NCI-H187 (cell line): ENCODE results near the gene CDC14B.
"Not testable (repeated sequence)": the region's sequence is repeated elsewhere in the genome, so short reads cannot be mapped to it uniquely, and the experiment has no call there.

Source experiments
- DNase-seq, 2 experiments: peaks; one replicate each; lab custom pipeline; 2025; lab: John Stamatoyannopoulos, UW

CDC14B gene

DNA sequence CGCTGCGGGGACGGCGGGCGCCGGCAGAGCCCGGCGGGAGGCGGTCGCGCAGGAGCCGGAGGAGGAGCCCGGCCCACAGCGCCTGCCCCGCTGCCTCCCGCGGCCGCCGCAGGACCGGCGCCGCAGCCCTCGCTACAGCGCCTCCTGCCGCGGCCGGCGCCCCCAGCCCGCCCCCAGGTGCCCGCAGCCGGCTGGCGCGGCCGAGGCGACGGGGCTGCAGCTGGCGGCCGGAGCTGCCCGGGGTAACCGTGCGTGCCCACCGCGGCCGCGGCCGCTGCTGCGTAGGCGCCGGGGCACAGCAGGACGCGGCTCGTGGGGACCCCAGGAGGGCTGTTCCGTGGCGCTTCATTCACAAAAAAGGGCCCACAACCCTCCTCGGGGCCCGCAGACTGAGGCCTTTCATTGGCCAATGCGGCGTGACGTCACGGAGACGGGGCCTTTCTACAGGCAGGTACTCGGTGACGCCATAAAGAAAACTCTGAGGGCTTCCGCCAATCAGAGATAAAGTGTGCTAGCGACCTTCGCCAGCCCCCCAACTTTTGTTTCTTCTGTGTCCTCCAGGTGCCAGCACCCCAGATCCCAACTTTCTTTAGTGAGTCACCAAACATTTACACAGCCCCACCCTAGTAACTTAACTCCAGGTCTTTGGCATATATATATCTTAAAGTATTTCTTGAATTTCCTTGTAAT lies at the start of gene CDC14B:
CDC14B (minus strand) TSS at position 353 of the 690 bp plus-strand sequence. CDS start 465 bp downstream, outside the sequence.
- peak; percentile 7 to 58 for DNase-seq

- DNase-seq: no peak
These were observed 49.4 kb upstream of the CDC14B start for GRCh38 chr9:96668868-96669534.

DNA sequence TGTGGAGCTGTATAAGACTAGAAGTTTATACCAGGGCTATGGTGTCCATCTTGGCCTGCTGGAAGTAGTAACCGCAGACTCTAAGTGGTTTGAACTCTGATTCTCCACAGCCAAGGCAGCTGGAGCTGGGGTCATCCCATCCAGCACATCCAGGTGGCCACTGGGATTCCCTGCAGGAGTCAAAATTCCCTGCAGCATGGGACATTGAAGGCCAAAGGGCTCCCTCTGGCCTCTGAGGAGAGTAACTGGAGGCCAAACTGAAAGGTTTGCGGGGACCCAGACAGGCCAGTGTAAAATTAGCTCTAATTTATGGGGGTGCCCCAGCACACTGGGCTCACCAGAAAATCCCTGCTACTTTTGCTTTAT lies 47.7 kb upstream of the CDC14B start:
- no peak for DNase-seq

DNA sequence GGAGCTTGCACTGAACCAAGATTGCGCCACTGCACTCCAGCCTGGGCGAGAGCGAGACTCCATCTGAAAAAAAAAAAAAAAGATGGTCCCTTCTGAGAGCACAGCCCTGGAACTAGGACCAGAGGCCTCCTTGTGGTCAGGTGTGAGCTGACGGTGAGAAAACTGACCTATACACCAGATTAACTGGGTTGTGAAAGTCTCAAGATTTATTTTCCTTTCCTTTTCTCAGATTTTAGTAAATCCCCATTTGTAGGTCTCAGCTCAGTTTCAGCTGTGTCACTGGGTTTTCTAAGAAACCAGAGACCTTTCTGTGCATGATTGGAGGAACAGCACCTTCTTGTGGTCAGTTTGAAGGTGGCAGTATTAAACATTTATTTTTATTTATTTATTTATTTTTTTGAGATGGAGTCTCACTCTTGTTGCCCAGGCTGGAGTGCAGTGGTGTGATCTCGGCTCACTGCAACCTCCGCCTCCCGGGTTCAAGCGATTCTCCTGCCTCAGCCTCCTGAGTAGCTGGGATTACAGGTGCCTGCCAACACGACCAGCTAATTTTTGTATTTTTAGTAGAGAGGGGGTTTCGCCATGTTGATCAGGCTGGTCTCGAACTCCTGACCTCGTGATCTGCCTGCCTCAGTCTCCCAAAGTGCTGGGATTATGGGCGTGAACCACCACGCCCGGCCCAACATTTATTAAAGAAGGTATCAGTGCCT lies 47.2 kb upstream of the CDC14B start:
- not testable (repeated sequence) for DNase-seq

DNA sequence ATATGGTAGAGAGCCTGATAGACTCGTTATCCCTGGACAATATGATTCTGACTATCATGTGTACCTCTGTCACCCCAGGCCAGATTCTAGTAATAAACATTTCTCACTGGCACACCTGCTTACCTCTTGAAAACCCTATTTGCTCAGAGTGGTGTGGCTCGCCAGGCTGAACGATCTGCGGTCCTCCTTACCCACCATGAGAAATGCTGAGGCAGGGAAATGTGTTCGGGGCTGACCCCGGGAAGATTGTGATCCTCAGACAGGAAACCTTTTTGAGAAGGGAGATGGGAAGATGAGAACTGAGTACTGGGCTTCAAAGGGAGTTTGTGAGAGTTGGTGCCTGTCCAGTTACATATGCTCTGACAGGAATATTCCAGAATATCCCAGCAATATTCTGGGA lies 46.1 kb upstream of the CDC14B start:
- no peak for DNase-seq

GRCh38 chr9:96663506-96664120 lies 44.0 kb upstream of the CDC14B start:
- no peak for DNase-seq

- DNase-seq: no peak
These were observed 42.1 kb upstream of the CDC14B start for GRCh38 chr9:96661711-96662110.

GRCh38 chr9:96660692-96661248 lies 41.1 kb upstream of the CDC14B start:
- no peak for DNase-seq

DNA sequence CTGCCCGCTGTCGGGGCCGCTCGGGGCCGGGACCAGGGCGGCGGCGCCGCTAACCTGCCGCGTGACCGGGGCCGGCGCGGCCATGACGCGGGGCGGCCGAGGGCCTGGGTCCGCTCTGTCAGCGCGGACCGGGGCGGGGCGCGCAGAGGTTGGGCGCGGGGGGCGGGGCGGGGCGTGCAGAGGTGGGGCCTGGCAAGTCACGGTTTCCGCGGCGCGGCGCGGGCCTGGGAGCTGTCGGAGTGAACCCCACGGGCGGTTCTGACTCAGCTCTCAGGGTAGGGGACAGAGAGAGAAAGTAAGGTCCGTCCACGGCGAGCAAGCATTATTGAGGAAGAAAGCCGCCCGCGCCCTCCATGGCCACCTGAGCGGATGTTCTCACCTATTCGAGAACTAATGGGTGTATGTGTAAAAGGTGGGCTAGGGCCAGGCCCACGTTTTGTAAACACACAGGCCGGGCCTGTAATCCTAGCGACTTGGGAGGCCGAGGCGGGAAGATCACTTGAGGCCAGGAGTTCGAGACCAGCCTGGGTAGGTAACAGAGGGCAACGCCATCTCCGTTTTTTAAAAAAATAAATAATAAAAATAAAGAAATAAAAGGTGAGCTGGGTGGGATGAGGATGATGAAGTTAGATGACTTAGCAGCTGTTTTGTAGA lies 35.7 kb upstream of the CDC14B start, which contains the start of gene PRXL2C:
PRXL2C (minus strand) TSS at position 120 of the 654 bp plus-strand sequence; CDS start at position 84, 36 bp downstream.
- DNase-seq: no peak

DNA sequence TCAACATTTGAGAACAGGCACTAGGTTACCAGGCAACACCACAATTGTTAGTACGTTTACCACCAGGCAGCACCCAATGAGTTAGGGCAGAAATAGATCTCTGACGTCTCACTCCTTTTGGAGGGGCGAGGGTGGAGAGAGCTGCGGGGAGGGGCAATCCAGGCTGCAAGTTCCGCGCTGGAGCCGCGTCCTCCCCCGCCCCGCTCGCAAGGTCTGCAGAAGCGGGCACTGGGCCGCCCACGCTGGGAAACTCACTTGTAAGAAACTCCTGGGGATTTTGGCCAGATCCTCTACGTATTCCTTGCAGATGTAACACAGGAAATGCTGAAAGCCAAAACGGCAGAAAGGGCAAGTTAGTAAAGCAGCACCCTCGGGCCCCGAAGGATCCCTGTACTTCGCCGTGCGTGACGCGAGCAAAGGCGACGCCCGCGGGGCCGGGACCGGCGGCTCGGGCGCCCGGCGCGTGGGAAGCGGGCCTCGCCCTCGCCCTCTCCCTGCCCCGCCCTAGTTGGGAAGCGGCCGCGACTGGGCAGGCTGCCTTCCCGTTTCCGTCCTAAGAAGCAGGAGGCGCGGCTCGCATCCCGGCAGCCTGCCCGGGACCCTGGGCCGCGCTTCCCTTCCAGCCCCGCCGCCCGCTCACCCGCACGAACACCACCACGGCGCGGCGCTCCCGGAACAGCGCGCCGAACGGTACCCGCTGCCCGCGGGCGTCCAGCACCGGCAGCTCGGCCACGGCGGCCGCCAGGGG lies 35.0 kb upstream of the CDC14B start:
- DNase-seq: no peak

DNA sequence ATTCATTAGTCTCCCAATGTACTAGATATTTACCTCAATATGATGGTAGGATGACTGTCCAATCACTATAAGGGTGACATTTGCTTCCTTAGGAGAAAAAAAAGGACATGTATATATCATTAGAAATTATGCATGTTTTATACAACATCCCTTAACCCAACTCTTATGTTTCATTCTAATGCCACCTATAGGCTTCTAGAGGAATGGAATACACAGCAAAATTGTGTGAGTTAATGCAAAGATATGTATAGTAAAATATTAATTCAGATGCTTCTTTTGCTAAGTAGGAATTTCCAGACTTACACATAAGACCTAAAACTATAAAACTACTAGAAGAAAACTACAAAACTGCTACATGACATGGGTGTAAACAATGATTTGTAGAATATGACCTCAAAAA lies 32.0 kb upstream of the CDC14B start:
- no peak for DNase-seq

DNA sequence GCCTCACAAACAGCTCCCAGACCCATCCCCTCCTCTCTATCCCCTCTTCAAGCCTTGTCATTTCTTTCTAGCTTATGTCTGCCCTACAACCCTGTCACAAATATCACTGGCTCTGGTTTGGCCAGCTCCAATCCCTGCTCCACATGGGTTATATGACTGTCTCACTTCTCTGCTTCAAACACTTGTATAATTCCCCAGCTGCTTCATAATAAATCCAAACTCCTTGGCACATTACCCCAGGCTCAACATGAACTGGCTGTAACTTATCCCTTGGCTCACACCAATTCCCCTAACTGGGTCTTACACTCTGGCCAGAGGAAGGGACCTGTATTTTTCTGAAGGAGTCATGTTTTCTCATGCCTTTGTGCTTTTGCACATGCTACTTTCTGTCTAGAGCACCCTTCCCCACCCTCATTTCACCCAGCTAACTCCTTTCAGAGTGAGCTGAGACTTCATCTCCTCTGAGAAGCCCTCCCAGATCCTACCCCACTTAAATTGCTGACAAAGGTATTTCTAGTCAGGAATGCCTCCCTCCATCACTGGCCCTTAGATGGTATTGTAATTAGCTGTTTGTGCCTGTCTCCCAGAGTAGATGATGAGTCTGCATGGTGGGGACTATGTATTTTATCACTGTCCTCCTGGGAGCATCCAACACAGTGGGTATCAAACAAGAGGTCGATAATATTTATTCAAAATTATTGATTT lies 30.1 kb upstream of the CDC14B start:
- DNase-seq: no peak

DNA sequence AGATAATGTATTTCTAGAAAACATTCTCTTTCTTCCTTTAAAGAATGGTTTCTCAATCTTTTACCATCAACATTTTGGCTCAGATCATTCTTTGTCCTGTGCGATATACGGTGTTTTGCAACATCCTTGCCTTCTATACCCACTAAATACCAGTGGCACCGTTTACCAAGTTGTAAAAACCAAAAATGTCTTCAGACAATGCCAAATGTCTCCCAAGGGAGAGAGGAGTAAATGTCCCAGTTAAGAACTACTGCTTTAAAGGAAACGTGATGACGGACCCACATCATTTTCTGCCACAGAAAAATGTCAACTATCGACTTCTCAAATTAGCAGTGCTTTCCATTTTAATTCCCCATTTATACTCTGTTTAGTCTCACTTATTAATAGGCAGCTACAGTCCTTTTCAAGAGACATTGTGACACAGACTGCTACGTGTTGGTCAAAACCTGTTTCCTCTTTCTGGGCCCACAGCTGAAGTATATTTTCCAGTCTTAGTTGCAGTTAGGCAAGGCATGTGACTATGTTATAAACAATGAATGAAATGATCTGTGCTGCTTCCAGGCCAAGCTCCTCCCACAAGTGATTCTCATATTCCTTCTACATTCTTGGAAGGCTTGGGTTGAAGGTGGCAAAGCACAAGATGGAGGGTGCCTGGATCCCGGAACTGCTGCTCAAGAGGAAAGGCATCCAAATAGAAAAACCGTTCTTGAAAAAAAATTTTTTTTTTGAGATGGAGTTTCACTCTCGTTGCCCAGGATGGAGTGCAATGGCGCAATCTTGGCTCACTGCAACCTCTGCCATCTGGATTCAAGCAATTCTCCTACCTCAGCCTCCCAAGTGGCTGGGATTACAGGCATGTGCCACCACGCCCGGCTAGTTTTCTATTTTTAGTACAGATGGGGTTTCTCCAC lies 26.7 kb upstream of the CDC14B start:
- no peak for DNase-seq

- no peak for DNase-seq
These were observed 24.5 kb upstream of the CDC14B start for GRCh38 chr9:96644137-96644536.

DNA sequence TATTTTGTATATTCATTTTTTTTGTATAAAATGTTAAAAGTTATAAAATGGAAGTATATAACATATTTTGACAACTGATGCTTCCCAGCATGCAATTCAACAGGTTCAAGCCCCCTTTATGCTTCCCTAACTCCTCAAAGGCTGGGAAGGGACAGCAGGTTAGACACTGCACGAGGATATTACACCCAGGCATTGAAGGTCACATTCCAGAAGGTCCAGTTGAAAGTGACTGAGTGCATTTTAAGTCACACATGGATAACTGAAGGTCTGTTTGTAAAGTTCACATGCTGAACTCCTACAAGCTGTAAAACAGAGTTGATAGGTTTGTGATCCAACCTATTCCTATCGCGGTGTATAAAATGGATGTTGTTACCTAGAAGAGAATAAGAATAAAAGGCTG lies 21.9 kb upstream of the CDC14B start:
- no peak for DNase-seq

DNA sequence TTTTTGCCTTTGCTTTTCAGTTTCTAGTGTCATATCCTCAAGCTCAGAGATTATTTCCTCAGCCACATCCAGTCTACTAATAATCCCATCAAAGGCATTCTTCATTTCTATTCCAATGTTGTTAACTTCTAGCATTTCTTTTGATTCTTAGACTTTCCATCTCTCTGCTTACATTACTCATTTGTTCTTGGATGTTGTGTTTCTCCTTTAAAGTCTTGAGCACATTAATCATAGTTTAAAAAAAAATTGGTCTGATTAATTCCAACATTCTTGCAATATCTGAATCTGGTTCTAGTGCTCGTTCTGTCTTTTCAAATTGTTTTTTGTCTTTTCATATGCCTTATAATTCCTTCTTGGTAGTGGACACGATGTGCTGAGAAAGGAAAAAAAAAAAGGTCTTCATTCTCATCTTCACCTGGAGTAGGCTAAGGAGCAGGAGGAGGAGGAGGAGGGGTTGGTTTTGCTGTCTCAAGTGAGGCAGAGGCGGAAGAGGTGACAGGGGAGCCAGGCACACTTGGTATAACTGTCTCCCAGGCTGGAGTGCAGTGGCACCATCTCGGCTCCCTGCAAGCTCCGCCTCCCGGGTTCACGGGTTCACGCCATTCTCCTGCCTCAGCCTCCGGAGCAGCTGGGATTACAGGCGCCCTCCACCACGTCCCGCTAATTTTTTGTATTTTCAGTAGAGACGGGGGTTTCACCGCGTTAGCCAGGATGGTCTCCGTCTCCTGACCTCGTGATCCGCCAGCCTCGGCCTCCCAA lies 19.1 kb upstream of the CDC14B start:
- DNase-seq: no peak

- no peak for DNase-seq
These were observed 16.7 kb upstream of the CDC14B start for GRCh38 chr9:96636368-96636767.

GRCh38 chr9:96633579-96633978 lies 13.9 kb upstream of the CDC14B start:
- DNase-seq: not testable (repeated sequence)

DNA sequence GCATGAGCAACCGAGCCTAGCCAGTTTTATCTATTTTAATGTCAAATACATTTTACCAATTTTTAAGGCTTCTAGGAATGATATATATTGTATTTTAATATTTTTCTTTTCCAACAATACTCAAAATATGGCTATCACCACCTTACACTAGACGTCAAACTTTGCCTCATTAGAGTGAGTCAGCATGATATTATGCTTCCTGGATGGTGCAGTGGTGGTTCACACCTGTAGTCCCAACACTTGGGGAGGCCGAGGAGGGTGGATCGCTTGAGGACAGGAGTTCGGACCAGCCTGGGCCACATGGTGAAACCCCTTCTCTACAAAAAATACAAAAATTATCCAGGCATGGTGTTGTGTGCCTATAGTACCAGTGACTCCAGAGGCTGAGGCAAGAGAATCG lies 7.3 kb upstream of the CDC14B start:
- DNase-seq: no peak
